Measurements from ENCODE around the gene SLC32A1. TPM values are rescaled to one million over a fixed set of nuclear protein-coding genes. Genes with fewer than 3 reads are reported as not detected.

Gene SLC32A1
- total and polyA plus RNA-seq, 2 of the 4 experiments (the other 2 are of a cell fraction) = not detected

DNA sequence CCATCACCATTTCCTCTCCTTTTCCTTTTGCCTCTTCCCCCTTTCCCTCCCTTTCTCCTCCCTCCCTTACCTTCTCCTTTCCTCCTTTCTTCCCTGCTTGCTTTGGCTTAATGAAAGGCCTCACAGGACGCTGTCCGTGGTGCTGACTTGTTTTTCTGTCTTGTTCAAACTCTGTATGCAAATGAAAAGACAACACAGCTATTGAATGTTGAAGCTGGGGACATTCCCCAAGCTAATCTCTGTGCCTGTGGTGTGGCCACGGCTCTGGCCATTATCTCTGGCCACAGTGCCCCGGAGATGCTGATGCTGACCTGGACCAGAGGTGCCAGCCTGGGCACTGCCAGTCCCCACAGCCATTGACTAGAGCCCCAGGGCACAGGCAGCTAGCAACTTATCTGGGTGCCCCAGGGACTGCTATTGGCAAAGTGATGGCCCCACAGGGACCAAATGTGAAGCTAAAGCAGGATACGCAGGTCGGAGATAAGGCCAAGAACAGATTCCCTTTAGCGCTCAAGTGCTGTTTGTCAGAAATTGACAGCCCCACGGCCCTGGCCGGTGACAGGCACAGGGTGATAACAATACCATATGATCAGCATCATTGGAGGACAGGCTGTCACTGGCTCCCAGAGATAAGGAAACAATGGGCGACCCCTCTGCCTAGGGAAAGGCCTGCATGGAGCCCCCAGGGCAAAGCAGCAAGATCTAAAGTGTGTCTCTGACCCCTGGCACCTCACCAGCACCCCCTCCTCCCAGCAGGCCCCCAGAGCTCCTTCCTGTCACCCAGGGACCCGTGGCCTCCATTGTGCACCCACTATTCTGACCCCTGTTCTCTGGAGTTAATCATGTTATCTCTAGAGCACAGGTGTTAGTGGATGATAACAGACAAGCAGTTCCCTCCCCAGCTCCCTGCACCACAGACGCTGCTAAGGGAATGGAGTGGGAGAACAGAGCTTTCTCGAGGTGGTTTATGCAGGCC lies 31.6 kb upstream of the SLC32A1 start:
- no peak overlapping the region for H2AK5ac ChIP-seq (ENCODE audit: low read depth, low read length)
- H3K9me3 ChIP-seq (ENCODE audit: control insufficient read depth, insufficient read depth, low read length) = no peaks in the 10 kb centered on the region
- no peak overlapping the region for H4K91ac ChIP-seq (ENCODE audit: insufficient read depth, low read depth, low read length)
- no peak overlapping the region for H3K4me2 ChIP-seq (ENCODE audit: low read depth, low read length)
- no peak overlapping the region for H2AK9ac ChIP-seq (replicated peaks; ENCODE audit: low read depth, low read length, poor library complexity)
- H4K8ac ChIP-seq (ENCODE audit: low read depth in 2 of 2, low read length in 2 of 2) = no peak overlapping the region
- POLR2A ChIA-PET (ENCODE audit: unreplicated experiment) = no interaction called here
- peak; percentile 64 for DNase-seq
- 0% methylated on average over 3 of the region's 13 CpGs; no CpG with 5 or more reads in 1 of the 2 experiments for WGBS, 2 experiments (ENCODE audit: extremely low coverage in 2 of 2, insufficient read length in 1 of 2)
- no TSS peak for BruUV-seq (replicated peaks)
- in situ Hi-C loops (cut with MboI; ENCODE audit: low sequenced_read_pairs) = no loop called here
- intact Hi-C loops (cut with micrococcal nuclease) = no loop called here
- no peak overlapping the region for H3K4me3 ChIP-seq (ENCODE audit: insufficient read depth, low read depth, low read length)
- H3K23ac ChIP-seq (ENCODE audit: low read depth, low read length) = no peak overlapping the region
- H3K18ac ChIP-seq (ENCODE audit: low read depth, low read length) = no peak overlapping the region
- dilution Hi-C loops (cut with HindIII; ENCODE audit: low sequenced_read_pairs, unreplicated experiment) = no loop called here
- ATAC-seq (ENCODE audit: low read depth) = peak; percentile 84
- H3K9ac ChIP-seq (ENCODE audit: low read depth, low read length) = no peak overlapping the region
- H2AFZ ChIP-seq (replicated peaks; ENCODE audit: low read length, poor library complexity) = no peak overlapping the region
- H4K5ac ChIP-seq (ENCODE audit: low read depth, low read length) = no peak overlapping the region
- H2BK5ac ChIP-seq (ENCODE audit: low read depth, low read length, poor library complexity, severe bottlenecking) = no peak overlapping the region
- CTCF ChIA-PET = no interaction called here
- TF ChIP-seq CHD1 (IDR thresholded peaks at IDR 0.05; ENCODE audit: low read depth, low read length) (no peak), RCOR1 (IDR thresholded peaks at IDR 0.05; ENCODE audit: insufficient replicate concordance, low read length) (no peak), NFE2L2 (IDR thresholded peaks at IDR 0.05; ENCODE audit: low read depth, low read length) (no peak), MAFK (IDR thresholded peaks at IDR 0.05; ENCODE audit: low read depth, low read length) (no peak), RFX5 (IDR thresholded peaks at IDR 0.05; ENCODE audit: low read depth, low read length) (no peak), POLR2A (IDR thresholded peaks at IDR 0.05; ENCODE audit: low read depth, low read length) (no peak), CEBPB (IDR thresholded peaks at IDR 0.05; ENCODE audit: low read depth, low read length) (no peak), RAD21 (IDR thresholded peaks at IDR 0.05; ENCODE audit: low read length) (no peak), FOS (IDR thresholded peaks at IDR 0.05; ENCODE audit: low read depth, low read length) (no peak)
- TF ChIP-seq, protein P1, sequence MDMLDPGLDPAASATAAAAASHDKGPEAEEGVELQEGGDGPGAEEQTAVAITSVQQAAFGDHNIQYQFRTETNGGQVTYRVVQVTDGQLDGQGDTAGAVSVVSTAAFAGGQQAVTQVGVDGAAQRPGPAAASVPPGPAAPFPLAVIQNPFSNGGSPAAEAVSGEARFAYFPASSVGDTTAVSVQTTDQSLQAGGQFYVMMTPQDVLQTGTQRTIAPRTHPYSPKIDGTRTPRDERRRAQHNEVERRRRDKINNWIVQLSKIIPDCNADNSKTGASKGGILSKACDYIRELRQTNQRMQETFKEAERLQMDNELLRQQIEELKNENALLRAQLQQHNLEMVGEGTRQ (IDR thresholded peaks at IDR 0.05; ENCODE audit: low read depth, low read length) = no peak
- TF ChIP-seq, protein P2, sequence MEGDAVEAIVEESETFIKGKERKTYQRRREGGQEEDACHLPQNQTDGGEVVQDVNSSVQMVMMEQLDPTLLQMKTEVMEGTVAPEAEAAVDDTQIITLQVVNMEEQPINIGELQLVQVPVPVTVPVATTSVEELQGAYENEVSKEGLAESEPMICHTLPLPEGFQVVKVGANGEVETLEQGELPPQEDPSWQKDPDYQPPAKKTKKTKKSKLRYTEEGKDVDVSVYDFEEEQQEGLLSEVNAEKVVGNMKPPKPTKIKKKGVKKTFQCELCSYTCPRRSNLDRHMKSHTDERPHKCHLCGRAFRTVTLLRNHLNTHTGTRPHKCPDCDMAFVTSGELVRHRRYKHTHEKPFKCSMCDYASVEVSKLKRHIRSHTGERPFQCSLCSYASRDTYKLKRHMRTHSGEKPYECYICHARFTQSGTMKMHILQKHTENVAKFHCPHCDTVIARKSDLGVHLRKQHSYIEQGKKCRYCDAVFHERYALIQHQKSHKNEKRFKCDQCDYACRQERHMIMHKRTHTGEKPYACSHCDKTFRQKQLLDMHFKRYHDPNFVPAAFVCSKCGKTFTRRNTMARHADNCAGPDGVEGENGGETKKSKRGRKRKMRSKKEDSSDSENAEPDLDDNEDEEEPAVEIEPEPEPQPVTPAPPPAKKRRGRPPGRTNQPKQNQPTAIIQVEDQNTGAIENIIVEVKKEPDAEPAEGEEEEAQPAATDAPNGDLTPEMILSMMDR (conservative IDR thresholded peaks at IDR 0.05; ENCODE audit: low read depth, low read length) = no peak
- H3K4me1 ChIP-seq (ENCODE audit: control insufficient read depth, insufficient read depth, low read length) = no peaks in the 10 kb centered on the region
- no peaks in the 10 kb centered on the region for H3K9me1 ChIP-seq (ENCODE audit: insufficient read depth, low read length)
- H4K20me1 ChIP-seq (ENCODE audit: insufficient read depth, low read length) = no peaks in the 10 kb centered on the region
- no peak overlapping the region for H2BK15ac ChIP-seq (ENCODE audit: low read depth, low read length)
- H3K36me3 ChIP-seq (ENCODE audit: control insufficient read depth, insufficient read depth, low read length) = no peaks in the 10 kb centered on the region
- no peak overlapping the region for H3K14ac ChIP-seq (replicated peaks; ENCODE audit: low read depth, low read length)
- no peak overlapping the region for H2BK120ac ChIP-seq (ENCODE audit: low read depth, low read length)
- no peak overlapping the region for H2BK20ac ChIP-seq (ENCODE audit: low read depth, low read length)
- H3K4ac ChIP-seq (ENCODE audit: low read depth, low read length) = no peak overlapping the region
- H3K27ac ChIP-seq (ENCODE audit: insufficient read depth, low read length) = no peak overlapping the region
- H3K56ac ChIP-seq (ENCODE audit: extremely low read depth, insufficient read depth, low read length) = no peak overlapping the region
- H3K27me3 ChIP-seq (ENCODE audit: control insufficient read depth, insufficient read depth, low read length) = no peaks in the 10 kb centered on the region
- no peaks in the 10 kb centered on the region for H3K79me1 ChIP-seq (ENCODE audit: low read depth in 1 of 2, low read length in 2 of 2)

Measured in IMR-90 (cell line).